Progenitor cell of endocrine pancreas (in vitro differentiated cells): Measurements from ENCODE around the gene PLCB3. TPM values are rescaled to one million over a fixed set of nuclear protein-coding genes. Genes with fewer than 3 reads are reported as not detected.
A peak's percentile ranks its signal among the peaks of the same experiment; 100 is the strongest.

Experiments used
- DNase-seq: peaks from one replicate; pipeline ENCODE4 v3.0.0; 2021; ENCODE audit warnings: low spot score; ENCODE audit not compliant: unreplicated experiment
- H3K27ac Mint-ChIP-seq: 2 replicates; pipeline ENCODE4 v1.8.0; 2021; ENCODE audit warnings: mild to moderate bottlenecking, moderate library complexity, mixed read lengths
- H3K27me3 Mint-ChIP-seq: 2 replicates; pipeline ENCODE4 v1.8.0; 2021; ENCODE audit warnings: mixed read lengths
- H3K36me3 Mint-ChIP-seq: 2 replicates; pipeline ENCODE4 v1.8.0; 2022; ENCODE audit warnings: mixed read lengths; ENCODE audit not compliant: insufficient read depth
- H3K4me1 Mint-ChIP-seq: 2 replicates; pipeline ENCODE4 v1.8.0; 2021; ENCODE audit warnings: low read depth, mixed read lengths
- H3K4me3 Mint-ChIP-seq: 2 replicates; pipeline ENCODE4 v1.8.0; 2021; ENCODE audit warnings: low read depth, mild to moderate bottlenecking, moderate library complexity, mixed read lengths
- H3K9me3 Mint-ChIP-seq: 2 replicates; pipeline ENCODE4 v1.8.0; 2021; ENCODE audit warnings: low read depth, mixed read lengths
- total RNA-seq: library from RNA; stranded (reverse); gene quantifications from 2 replicates; pipeline ENCODE4 v1.2.1, GENCODE V29; 2021
- TF ChIP-seq, protein P1 (sequence below): fragments of 200-600 bp; sonication (generic); IDR thresholded peaks from one replicate; pipeline ENCODE4 v1.5.0; 2021; ENCODE audit warnings: antibody characterized with exemption, mild to moderate bottlenecking; ENCODE audit not compliant: unreplicated experiment

The PLCB3 gene
- total RNA-seq, 1 donor from 2014 or later = 22.6 TPM

DNA sequence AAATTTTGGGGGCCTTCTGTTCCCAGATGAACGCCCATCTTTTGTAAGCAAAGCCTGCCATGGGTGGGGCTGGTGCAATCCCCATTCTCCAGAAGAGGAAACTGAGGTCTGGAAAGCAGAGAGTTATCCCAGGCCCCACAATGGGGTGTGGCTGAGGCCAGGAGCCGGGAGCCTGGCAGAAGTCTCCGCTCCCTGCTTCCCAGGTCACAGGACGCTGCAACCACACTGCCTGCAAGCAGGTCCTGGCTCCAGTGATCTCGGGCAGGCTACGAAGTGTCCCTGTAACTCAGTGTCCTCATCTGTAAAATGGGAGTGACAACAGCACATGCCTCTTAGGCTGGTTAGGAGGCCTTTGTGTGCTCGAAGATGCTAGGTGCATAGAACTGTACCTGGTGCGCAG is 1.7 kb downstream of the PLCB3 start:
- peaks cover 3% of the 10 kb centered on the region for H3K27me3 Mint-ChIP-seq
- TF ChIP-seq, protein P1, sequence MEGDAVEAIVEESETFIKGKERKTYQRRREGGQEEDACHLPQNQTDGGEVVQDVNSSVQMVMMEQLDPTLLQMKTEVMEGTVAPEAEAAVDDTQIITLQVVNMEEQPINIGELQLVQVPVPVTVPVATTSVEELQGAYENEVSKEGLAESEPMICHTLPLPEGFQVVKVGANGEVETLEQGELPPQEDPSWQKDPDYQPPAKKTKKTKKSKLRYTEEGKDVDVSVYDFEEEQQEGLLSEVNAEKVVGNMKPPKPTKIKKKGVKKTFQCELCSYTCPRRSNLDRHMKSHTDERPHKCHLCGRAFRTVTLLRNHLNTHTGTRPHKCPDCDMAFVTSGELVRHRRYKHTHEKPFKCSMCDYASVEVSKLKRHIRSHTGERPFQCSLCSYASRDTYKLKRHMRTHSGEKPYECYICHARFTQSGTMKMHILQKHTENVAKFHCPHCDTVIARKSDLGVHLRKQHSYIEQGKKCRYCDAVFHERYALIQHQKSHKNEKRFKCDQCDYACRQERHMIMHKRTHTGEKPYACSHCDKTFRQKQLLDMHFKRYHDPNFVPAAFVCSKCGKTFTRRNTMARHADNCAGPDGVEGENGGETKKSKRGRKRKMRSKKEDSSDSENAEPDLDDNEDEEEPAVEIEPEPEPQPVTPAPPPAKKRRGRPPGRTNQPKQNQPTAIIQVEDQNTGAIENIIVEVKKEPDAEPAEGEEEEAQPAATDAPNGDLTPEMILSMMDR = no peak
- H3K27ac Mint-ChIP-seq = no peak overlapping the region
- peaks cover 7% of the 10 kb centered on the region for H3K4me1 Mint-ChIP-seq
- H3K36me3 Mint-ChIP-seq = peaks cover 1% of the 10 kb centered on the region
- no peaks in the 10 kb centered on the region for H3K9me3 Mint-ChIP-seq
- H3K4me3 Mint-ChIP-seq = peak overlapping the region; percentile 31
- DNase-seq = no peak

DNA sequence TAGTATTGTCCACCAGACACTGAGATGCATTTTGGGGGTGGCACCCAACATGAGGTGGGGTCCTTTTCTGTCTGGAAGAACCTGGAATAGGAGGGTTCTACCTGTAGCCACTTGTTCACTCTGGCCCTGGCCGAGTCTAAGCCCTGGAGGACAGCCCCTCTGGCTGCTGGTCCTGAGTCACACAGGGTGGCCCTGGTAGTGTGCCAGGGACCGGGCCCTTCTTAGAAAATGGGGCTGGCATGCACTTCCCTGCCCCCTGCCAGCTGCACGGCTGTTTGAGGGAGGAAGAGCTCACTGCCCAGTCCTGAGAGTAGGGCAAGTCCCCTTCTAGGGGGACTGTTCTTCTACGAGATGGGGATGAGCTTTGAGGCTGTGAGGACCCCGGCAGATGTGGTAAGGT is 2.2 kb downstream of the PLCB3 start:
- Mint-ChIP-seq H3K27me3 (peaks cover 3% of the 10 kb centered on the region), H3K9me3 (no peaks in the 10 kb centered on the region), H3K4me3 (peak overlapping the region; percentile 31), H3K27ac (peak overlapping the region; percentile 59), H3K36me3 (peaks cover 1% of the 10 kb centered on the region), H3K4me1 (peaks cover 7% of the 10 kb centered on the region)
- TF ChIP-seq, protein P1 = no peak
- no peak for DNase-seq

DNA sequence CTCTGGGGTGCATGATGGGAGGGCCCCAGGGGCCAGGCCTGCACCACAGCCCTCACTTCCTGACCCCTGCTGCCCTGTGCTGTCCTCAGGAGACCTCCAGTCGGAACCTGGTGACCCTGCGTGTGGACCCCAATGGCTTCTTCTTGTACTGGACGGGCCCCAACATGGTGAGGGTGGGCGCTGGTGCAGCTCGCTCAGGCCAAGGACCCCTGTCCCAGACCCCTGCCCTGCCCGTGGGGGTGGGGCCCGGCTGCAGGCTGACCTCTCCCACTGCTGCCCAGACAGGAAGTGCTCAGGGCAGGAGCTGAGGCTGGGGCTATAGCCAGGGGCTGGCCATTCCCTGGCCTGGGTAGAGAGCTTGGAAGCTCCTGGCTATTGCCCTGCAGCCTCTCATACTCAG is 3.0 kb downstream of the PLCB3 start:
- peaks cover 3% of the 10 kb centered on the region for H3K27me3 Mint-ChIP-seq
- H3K4me3 Mint-ChIP-seq = no peak overlapping the region
- no peak overlapping the region for H3K27ac Mint-ChIP-seq
- no peaks in the 10 kb centered on the region for H3K9me3 Mint-ChIP-seq
- H3K4me1 Mint-ChIP-seq = peaks cover 7% of the 10 kb centered on the region
- TF ChIP-seq, protein P1 = no peak
- peaks cover 2% of the 10 kb centered on the region for H3K36me3 Mint-ChIP-seq
- no peak for DNase-seq

DNA sequence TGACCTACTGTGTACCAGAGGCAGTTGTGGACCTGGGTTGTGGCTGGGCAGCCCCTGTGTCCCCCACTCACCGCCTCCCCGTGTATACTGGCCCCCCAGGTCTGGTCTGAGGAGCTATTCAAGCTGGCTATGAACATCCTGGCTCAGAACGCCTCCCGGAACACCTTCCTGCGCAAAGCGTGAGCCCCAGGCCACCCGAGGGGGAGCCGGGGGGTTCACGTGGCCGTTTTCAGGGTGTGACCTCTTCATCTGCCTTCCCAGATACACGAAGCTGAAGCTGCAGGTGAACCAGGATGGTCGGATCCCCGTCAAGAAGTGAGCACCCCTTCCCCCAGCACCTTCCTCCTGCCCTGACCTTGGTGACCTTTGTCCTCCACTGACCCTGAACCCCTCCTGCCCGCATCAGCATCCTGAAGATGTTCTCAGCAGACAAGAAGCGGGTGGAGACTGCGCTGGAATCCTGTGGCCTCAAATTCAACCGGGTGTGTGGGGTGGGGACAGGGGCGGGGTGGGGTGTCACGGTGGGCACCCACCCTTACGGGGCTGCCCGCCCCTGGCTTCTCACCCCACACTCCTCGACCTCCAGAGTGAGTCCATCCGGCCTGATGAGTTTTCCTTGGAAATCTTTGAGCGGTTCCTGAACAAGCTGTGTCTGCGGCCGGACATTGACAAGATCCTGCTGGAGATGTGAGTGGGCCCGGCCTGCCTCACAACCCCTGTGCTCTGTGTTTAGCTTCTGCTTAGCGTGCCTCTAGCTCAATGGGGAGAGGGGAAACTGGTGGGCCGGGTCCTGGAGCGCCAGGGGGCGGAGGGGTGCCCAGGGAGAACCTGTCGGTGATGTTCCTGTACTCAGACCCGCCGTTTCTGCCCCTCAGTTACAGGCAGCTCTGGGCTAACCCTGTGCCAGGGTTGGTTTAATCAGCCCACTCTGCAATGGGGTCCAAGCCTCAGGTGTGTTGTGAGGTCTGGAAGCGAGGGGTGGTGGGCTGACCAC is 4.1 kb downstream of the PLCB3 start:
- Mint-ChIP-seq H3K4me3 (no peak overlapping the region), H3K9me3 (no peaks in the 10 kb centered on the region), H3K4me1 (peaks cover 7% of the 10 kb centered on the region), H3K27me3 (no peaks in the 10 kb centered on the region), H3K27ac (no peak overlapping the region), H3K36me3 (peaks cover 12% of the 10 kb centered on the region)
- TF ChIP-seq, protein P1 = no peak
- DNase-seq = no peak

DNA sequence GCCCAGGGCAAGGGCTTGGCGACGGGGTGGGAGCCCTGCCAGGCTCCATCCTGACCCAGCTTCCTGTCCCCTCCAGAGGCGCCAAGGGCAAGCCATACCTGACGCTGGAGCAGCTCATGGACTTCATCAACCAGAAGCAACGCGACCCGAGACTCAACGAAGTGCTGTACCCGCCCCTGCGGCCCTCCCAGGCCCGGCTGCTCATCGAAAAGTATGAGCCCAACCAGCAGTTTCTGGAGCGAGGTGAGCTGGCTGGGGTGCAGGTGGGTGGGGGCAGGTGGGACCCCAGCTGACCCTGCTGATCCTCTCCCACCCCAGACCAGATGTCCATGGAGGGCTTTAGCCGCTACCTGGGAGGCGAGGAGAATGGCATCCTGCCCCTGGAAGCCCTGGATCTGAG is 5.0 kb downstream of the PLCB3 start:
- Mint-ChIP-seq H3K9me3 (no peaks in the 10 kb centered on the region), H3K4me3 (no peak overlapping the region), H3K4me1 (peaks cover 7% of the 10 kb centered on the region), H3K36me3 (peaks cover 12% of the 10 kb centered on the region), H3K27ac (no peak overlapping the region), H3K27me3 (no peaks in the 10 kb centered on the region)
- TF ChIP-seq, protein P1 = no peak
- no peak for DNase-seq
